NCI-H2029 (cell line): ENCODE results near the gene EXOSC3.
"Not testable (repeated sequence)": the region's sequence is repeated elsewhere in the genome, so short reads cannot be mapped to it uniquely, and the experiment has no call there.

Source experiments
- DNase-seq: peaks from one replicate; lab custom pipeline; 2025; lab: John Stamatoyannopoulos, UW

EXOSC3 gene

GRCh38 chr9:37784616-37785483 lies at the start of gene EXOSC3:
EXOSC3 (minus strand) TSS chr9:37785064; CDS start chr9:37785044, 20 bp downstream.
- DNase-seq: peak; percentile 89

GRCh38 chr9:37827483-37828165 lies 42.8 kb upstream of the EXOSC3 start:
- DNase-seq: no peak

GRCh38 chr9:37825174-37825573 lies 40.3 kb upstream of the EXOSC3 start:
- DNase-seq: not testable (repeated sequence)

GRCh38 chr9:37820142-37820541 lies 35.3 kb upstream of the EXOSC3 start:
- DNase-seq: no peak

GRCh38 chr9:37818849-37819248 lies 34.0 kb upstream of the EXOSC3 start:
- DNase-seq: no peak

- no peak for DNase-seq
Observed at GRCh38 chr9:37812773-37813379, 28.0 kb upstream of the EXOSC3 start.

- no peak for DNase-seq
Observed at GRCh38 chr9:37811906-37812476, 27.1 kb upstream of the EXOSC3 start.

- not testable (repeated sequence) for DNase-seq
Observed at GRCh38 chr9:37809676-37810075, 24.8 kb upstream of the EXOSC3 start.

GRCh38 chr9:37806271-37806670 lies 21.4 kb upstream of the EXOSC3 start:
- no peak for DNase-seq

- no peak for DNase-seq
Observed at GRCh38 chr9:37801959-37802711, 17.3 kb upstream of the EXOSC3 start.

- DNase-seq: peak; percentile 12
Observed at GRCh38 chr9:37801287-37801850, 16.5 kb upstream of the EXOSC3 start.

GRCh38 chr9:37800631-37801286 lies 15.9 kb upstream of the EXOSC3 start, which contains the start of gene DCAF10:
DCAF10 (plus strand) TSS chr9:37800797; CDS start chr9:37800867, 70 bp downstream.
- DNase-seq: peak; percentile 52

- no peak for DNase-seq
Observed at GRCh38 chr9:37798677-37799076, 13.8 kb upstream of the EXOSC3 start.

GRCh38 chr9:37796232-37796631 lies 11.4 kb upstream of the EXOSC3 start:
- no peak for DNase-seq

- DNase-seq: no peak
Observed at GRCh38 chr9:37792122-37792521, 7.3 kb upstream of the EXOSC3 start.

GRCh38 chr9:37790096-37790495 lies 5.2 kb upstream of the EXOSC3 start:
- no peak for DNase-seq

- DNase-seq: no peak
Observed at GRCh38 chr9:37788332-37788731, 3.5 kb upstream of the EXOSC3 start.

GRCh38 chr9:37787059-37787458 lies 2.2 kb upstream of the EXOSC3 start:
- no peak for DNase-seq

- no peak for DNase-seq
Observed at GRCh38 chr9:37784291-37784615, 611 bp downstream of the EXOSC3 start.

- DNase-seq: no peak
Observed at GRCh38 chr9:37778534-37778933, 6.3 kb downstream of the EXOSC3 start.

- DNase-seq: no peak
Observed at GRCh38 chr9:37776328-37776727, 8.5 kb downstream of the EXOSC3 start.
